Amniotic stem cell (primary cell): ENCODE data around the gene LPCAT1.

ENCODE experiments used
- DNase-seq: peaks from one replicate; lab custom pipeline; 2025; lab: John Stamatoyannopoulos, UW

Gene LPCAT1

GRCh38 chr5:1444361-1445189 lies 79.2 kb downstream of the LPCAT1 start:
- no peak for DNase-seq

DNA sequence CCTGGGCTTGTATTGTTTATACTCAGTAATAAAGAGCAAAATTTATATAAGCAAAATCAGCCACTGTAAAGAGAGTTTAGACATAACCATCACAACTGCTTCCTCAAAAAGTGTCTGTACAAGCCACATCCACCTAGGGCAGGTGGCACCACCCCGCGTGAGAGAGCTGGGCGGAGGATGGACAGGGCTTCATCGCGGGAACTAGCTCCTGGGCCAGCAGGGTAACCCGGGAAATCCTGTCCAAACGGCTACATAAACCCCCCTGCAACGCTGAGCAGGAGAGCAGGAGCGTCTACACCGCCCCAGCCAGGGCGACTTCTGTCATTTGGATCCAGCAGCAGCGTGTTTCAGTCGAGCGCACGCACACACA lies 79.8 kb downstream of the LPCAT1 start:
- no peak for DNase-seq

DNA sequence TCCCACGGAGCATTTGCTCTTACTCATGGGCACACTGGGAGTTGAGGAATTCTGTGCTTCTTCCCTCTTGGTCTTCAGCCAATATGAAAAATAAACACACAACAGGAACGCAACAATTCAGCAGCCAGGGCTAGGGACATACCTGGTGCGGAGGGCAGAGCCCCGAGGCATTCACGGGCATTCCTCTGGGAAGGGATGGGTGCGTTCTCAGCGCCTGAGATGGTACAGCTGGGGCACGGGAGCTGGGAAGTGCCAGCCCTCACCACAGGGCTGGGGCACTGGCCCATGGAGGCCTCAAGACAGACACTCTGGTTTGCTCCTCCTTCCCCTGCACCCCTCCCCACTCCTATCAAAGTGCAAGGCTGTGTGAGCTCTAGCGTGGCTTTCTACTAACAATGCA lies 80.6 kb downstream of the LPCAT1 start:
- DNase-seq: no peak

- no peak for DNase-seq
These were observed 81.3 kb downstream of the LPCAT1 start for GRCh38 chr5:1442222-1443145.

DNA sequence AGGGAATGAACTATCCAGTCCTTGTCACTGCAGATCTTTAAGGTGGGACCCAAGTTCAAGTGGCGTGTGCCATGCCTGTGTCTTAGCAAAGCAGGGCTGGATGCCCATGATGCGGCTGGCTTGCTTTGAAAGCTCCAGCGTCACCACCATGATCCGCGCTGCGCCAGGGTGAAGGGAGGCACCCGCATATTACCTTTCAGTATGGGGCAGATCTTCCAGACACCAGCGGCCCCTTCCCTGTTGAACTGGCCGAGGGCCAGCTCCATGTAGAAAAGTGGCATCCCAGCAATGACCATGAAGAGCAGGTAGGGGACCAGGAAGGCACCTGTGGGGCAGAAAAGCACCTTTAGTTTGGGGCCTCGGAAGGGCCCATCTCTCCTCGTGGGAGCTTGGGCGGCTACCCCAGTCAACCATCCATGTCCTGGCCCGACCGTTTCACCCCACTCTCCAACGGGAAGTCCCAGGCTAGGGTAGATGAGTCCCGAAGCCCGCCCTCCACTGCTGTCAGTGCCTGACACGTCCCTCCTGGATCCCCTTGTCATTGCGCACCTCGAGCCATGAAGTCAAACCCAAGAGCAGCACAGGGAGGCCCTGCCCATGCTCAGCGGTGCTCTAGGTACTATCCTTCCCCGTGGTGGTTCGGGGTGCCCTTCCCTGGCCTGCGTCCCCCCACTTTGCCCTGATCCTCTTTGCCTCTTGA lies 82.4 kb downstream of the LPCAT1 start:
- no peak for DNase-seq

DNA sequence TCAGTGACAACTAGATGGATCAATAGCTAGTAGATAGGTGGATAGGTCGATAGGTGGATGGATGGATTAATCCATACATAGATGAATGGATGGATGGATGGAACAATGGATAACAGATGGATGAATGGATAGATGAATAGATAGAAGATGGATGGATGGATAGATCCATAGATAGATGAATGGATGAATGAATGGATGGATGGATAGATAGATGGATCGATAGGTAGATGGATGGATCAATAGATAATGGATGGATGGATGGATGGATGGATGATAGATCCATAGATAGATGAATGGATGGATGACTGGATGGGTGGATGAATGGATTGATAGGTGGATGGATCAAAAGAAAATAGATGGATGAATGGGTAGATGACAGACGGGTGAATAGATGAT lies 83.7 kb downstream of the LPCAT1 start:
- DNase-seq: no peak

DNA sequence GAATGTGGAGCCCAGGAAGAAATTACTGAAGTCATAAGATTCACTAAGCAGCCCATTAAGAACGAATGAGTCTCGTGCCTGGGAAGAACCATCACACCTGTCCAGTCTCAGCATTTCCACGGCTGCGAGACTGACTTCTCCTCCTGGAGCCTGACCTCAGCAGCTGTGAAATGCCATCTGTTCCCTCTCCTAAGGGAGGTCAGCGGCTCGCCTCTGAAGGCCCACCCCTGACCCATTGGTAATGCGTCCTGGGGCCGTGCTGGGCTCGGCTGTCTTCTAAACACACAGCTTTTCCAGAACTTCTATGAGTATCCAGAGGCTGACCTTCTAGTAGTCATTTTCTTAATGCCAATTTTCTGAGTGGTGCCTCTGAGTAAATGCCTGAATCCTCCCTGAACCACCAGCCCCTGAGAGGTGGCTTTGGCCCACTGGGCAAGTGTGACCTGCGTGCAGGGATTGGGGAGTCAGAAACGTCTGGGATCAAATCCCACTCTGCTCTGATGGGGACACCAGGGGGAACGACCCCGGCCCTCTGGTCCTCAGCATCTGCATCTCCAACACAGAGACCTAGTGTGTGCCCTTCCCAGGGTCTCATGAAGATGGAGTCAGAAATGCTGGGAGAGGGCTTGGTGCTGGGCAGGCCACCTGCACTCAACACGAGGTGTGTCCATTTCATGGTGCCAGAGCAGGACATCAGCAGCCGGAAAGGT lies 84.2 kb downstream of the LPCAT1 start:
- no peak for DNase-seq

DNA sequence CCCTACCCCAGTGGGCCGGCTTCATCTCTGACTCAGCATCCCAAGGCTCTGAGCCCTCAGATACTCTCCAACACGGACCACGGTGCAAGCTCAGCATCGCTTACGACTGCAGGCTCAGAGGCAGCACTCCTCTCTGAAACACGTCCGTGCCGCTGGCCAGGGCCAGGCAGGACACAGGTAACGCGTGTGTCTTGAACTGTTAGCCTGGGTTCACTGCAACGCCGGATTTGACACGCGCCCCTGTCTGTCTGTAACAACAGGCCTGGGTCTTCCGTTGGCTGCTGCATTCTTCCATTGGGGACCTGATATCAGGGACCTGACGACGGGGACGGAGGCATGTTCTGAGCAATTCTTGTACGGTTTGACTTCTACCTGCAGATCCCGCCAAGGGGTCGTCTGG lies 84.9 kb downstream of the LPCAT1 start:
- DNase-seq: no peak

GRCh38 chr5:1437876-1438559 lies 85.7 kb downstream of the LPCAT1 start:
- DNase-seq: no peak

GRCh38 chr5:1437226-1437829 lies 86.4 kb downstream of the LPCAT1 start:
- DNase-seq: no peak

DNA sequence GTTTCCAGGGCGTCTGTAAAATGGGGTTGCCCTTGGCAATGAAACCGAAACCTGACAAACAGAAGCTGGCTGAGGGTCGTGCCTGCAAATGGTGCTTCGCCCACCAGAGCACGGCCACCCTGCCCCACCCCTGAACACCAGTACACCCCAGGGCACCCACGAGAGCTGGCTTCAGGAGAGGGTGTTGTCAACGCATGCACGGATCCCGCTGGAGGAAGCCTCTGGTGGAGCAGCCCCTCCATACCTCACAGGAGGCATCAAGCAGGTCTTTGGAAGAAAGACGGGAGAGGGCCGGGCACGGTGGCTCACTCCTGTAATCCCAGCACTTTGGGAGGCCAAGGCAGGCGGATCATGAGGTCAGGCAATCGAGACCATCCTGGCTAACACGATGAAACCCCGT lies 87.1 kb downstream of the LPCAT1 start:
- DNase-seq: no peak

DNA sequence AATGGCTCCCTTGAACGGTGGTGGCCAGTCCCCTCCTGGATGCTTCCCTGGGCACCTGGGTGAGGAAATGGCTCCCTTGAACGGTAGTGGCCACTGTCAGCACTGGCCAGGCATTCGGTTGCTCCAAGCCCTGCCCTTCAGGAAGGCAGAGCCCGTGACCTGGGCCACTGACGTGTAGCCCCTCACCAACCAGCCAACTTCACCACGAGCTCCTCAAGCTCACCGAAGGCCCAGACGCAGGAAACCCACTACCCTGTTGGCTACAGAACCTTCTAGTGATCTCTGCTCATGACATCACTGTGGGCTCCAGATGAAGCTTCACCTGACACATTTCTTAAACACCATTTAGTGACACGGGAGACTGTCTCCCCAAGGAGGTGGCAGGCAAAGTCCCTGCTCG lies 87.7 kb downstream of the LPCAT1 start:
- DNase-seq: no peak

- no peak for DNase-seq
These were observed 88.4 kb downstream of the LPCAT1 start for GRCh38 chr5:1435369-1435768.

GRCh38 chr5:1432296-1432695 lies 91.5 kb downstream of the LPCAT1 start:
- DNase-seq: no peak

DNA sequence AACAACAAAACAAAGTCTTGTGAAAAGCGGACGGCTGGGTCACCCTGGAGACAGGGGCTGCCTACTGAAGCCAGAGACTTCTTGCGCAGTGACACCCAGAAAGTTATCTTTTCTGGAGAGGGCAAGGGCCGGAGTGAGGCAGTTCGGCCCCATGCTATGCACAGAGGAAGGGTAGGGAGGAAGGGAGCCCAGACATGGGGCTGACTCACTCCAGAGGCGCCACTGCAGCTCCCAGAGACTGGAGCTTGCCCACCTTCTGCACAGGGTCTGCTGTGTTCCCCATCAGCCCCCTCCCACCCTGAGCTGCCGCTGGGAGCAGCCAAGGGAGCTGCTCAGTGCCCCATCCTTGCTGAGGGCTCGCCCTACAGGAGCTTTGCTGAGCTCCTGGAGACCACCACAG lies 91.9 kb downstream of the LPCAT1 start:
- DNase-seq: no peak

- DNase-seq: no peak
These were observed 92.5 kb downstream of the LPCAT1 start for GRCh38 chr5:1431021-1431811.

- no peak for DNase-seq
These were observed 93.5 kb downstream of the LPCAT1 start for GRCh38 chr5:1430121-1430795.

GRCh38 chr5:1429496-1429895 lies 94.3 kb downstream of the LPCAT1 start:
- DNase-seq: no peak

DNA sequence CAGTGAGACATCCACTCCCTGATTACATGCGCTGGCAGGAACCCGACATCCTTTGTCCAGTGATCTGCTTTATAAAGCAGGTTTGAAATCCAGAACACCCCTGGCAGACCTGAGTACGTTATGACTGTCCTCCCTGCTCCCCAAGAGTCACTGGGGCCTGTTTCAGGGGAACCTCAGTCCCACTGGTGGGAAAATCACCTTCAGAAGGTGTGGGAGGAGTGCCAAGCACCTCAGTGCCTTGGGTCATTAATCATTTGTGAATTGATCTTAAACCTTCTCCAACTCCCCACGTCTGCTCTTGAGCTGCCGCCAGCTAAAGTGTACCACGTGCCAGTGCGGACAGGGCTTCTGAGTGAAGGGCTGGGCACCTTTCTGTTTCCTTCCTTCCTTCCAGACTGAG lies 94.7 kb downstream of the LPCAT1 start:
- DNase-seq: no peak

DNA sequence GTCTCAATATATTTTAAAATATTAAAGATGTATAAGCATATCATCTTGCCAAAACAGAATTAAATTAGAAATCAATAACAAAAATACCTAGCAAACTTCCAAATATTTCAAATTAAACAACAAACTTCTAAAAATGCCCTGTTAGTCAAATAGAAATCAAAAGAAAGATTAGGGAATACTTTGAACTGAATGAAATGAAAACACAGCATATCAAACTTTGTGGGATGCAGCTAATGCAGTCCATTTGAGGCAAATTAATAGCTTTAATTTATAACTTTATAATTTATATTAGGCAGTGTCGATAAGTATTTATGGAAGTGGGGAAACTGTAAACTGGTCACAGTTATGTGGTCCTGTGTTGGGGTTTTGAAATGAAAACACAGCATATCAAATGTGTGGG lies 95.7 kb downstream of the LPCAT1 start:
- no peak for DNase-seq
